GM19324 (cell line): Measurements from ENCODE around the gene SLC17A9.

Experiments
- ATAC-seq: cut with Tn5 transposase; IDR thresholded peaks from one replicate; pipeline ENCODE4 v1.9.1; 2021; ENCODE audit warnings: mild to moderate bottlenecking, moderate library complexity; ENCODE audit not compliant: unreplicated experiment, low FRiP score

Gene SLC17A9

GRCh38 chr20:62997417-62998035 is 45.0 kb downstream of the SLC17A9 start:
- no peak for ATAC-seq

- no peak for ATAC-seq
Observed at GRCh38 chr20:62998449-62998848, 45.9 kb downstream of the SLC17A9 start.

GRCh38 chr20:62999580-62999979 is 47.1 kb downstream of the SLC17A9 start:
- no peak for ATAC-seq

DNA sequence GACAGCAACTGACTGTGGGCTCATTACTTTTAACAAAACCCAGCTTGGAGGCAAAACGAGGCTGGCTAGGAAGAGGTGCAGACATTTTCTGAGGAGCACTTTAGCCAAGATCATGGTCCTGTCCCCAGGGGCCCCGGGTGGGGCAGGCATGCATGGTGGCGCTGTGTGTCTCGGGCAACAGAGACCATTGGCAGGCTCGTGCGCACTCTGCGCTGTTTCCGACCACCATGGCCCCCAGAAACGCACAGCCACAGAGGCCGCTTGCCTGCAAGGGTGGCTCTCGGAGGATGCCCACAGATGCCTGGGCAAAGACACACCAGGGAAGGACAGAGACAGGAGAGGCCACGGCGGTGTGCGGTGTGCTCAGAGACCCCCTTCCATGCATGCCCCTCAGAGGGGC is 47.5 kb downstream of the SLC17A9 start:
- no peak for ATAC-seq

- no peak for ATAC-seq
Observed at GRCh38 chr20:63000958-63001357, 48.4 kb downstream of the SLC17A9 start.

GRCh38 chr20:63002511-63002910 is 50.0 kb downstream of the SLC17A9 start:
- ATAC-seq: no peak

- ATAC-seq: no peak
Observed at GRCh38 chr20:63003546-63003945, 51.0 kb downstream of the SLC17A9 start.

DNA sequence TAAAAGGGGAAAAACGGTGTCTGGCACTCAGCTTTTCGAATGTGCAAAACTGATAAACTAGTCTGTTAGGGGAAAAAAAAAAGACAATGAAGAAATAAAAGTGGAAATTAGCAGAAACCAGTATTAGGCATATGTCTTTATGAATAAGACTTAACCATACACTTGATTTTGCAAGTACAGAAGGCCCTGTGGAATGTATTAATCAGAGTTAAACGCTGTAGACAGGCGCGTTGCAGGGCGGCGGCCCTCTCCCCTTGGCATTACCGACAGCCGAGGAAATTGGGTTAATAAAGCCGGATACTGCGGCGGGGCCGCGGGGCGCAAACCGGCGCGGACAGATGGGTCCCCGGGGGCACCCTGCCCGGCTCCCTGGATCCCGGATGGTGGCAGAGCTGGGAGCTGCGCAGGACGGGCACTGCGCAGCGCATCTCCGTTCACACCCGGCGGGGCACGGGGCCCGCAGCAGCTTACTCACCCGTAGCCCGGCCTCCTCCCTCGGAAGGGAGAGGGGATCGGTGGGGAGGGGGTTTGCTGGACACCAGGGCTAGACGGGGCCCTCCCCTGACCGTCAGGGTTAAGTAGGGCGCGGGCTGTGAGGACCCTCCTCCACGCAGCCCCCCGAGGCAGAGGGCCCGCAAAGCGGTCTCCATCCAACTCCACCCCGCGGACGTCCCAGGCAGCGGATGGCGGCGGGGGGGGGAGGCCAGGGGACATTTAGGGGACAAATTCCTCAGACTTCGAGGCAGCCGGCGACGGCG is 52.3 kb downstream of the SLC17A9 start:
- no peak for ATAC-seq

- ATAC-seq: no peak
Observed at GRCh38 chr20:63005365-63005861, 52.9 kb downstream of the SLC17A9 start.

- no peak for ATAC-seq
Observed at GRCh38 chr20:63005862-63006539, 53.5 kb downstream of the SLC17A9 start.

- no peak for ATAC-seq
Observed at GRCh38 chr20:63006540-63007359, 54.2 kb downstream of the SLC17A9 start, which contains the start of gene BHLHE23. Gene BHLHE23, minus strand, starts transcription at chr20:63006964. Its CDS starts 190 bp downstream, at chr20:63006774.

DNA sequence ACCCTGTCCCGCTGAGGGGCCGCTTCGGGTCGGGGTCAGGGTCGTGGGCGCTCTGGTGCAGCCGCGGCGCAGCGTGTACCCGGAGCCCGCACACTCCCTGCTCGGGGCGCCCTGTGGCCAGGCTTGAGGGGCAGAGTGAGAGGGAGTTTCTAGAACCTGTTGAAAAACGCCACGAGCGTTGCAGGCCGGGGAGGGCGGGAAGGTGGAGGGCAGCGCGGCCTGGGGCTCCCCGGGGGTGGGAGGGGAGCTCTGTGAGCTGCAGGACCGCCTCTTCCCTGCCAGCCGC is 54.8 kb downstream of the SLC17A9 start:
- ATAC-seq: no peak

GRCh38 chr20:63007646-63008488 is 55.4 kb downstream of the SLC17A9 start:
- no peak for ATAC-seq

DNA sequence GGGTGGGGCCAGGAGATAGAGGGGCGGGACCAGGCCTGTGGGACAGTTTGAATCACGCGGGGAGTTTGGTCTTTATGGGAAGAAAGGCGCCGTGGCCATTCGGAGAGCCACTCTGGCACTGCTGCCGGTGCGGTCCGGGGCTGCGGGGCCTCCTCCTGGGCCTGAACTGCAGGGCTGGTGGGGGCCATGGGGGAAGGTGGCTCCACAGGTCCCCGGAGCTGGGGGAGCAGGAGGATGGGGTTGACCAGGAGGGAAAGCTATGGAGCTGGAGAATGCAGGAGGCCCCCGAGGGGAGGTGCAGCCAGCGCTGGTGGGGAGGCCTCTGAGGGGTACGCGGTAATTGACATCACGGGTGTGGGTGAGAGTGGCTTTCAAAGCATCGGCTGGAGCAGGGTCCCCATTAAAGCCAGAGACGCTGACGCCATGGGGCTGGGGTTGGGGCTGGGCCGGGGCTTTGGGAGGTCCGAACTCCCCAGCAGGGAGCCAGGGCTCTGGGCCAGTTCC is 56.1 kb downstream of the SLC17A9 start:
- ATAC-seq: no peak

- peak; percentile 54 for ATAC-seq
Observed at GRCh38 chr20:63009045-63009961, 56.8 kb downstream of the SLC17A9 start.

DNA sequence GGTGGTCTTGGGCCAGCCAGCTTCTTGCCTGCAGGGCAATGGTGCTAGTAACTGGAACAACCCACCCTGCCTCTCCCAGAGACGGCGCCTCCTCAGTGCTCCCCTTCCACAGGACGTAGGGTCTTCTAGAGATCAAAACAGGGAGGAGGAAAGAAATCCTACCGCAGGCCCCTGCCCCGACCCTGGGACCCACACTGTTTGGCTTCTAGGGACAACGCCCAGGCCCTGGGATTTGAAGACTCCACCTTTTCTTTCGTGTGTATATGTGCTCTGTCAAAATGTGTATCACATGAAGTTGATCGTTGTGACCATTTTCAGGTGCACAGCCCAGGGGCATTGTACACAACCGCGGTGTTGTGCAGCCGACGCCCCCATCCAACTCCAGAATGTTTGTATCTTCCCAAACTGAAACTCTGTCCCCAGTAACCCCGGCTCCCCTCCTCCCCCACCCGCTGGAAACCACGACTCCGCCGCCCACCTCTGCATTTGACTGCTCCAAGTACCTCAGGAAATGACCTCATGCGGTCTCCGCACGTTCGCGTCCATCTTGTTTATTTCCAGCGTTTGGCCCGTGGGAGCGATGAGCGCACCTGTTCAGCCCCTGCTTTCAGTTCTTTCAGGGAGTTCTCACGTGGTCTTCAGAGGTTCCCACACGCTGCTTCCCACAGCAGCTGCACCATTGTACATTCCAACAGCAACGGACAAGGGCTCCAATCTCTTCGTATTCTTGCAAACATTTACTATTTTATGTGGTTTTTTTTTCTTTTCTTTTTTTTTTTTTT is 57.7 kb downstream of the SLC17A9 start:
- peak; percentile 61 for ATAC-seq

- no peak for ATAC-seq
Observed at GRCh38 chr20:63011798-63012197, 59.3 kb downstream of the SLC17A9 start.

DNA sequence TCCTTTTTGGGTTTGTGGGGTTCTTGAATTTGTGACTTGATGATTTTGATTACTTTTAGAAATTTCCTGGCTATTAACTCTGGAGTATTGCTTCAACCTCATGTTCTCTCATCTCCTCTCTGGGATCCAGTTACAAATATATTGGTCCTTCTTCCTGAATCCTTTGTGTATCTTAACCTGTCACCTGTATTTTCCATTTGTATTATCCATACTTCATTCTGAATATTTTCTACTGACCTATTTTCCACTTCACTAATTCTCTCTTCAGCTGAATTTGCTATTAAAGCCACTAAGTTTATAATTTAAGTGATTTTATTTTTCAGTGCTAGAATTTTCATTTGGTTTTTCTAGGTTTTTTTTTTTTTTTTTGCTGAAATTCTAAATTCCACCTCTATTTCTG is 60.7 kb downstream of the SLC17A9 start:
- no peak for ATAC-seq
